GM19468 (cell line): ENCODE measurements around the gene ADGRE1.
"Not testable (repeated sequence)": the region's sequence is repeated elsewhere in the genome, so short reads cannot be mapped to it uniquely, and the experiment has no call there.

Experiments used
- ATAC-seq: cut with Tn5 transposase; IDR thresholded peaks from one replicate; pipeline ENCODE4 v1.9.1; 2021; ENCODE audit warnings: mild to moderate bottlenecking, moderate library complexity, moderate number of reproducible peaks; ENCODE audit not compliant: unreplicated experiment; ENCODE audit errors: extremely low read depth

ADGRE1 gene

GRCh38 chr19:6887316-6887715 lies at the start of gene ADGRE1:
TSS of gene ADGRE1 (plus strand) at chr19:6887579. CDS start at chr19:6887609, 30 bp downstream.
- ATAC-seq: no peak

GRCh38 chr19:6838062-6838655 lies 49.2 kb upstream of the ADGRE1 start:
- ATAC-seq: no peak

DNA sequence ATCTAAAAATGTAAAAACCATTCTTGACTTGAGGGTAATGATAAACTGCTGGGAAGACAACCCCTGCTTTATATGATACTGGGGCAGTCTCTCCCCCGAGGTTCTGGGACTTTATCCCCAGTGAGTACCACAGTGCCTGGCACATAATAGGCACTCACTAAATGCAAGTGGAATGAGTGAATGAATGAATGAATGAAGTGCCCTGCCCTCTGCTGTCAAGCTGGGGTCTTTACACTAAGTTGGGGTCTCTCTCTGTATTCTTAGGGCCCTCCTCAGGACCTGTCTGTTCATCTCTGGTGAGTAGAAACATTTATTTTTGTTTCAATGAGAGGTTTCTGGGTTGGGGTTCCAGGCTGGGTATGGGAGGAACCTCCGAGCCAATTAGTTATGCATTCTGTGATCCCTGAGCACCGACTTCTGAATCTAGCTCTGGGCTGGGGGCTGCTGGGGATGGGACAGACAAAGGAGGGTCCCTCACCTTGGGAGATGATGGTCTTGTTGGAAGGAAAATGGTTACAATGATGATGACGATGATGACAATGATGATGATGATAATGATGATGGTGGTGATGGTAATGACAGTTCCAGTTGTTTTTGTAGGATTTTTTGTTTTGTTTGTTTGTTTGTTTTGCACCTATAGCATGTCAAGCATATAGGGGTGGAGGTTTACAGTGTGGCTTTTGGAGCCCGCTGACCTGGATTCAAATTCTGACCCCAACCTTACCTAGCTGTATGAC lies 44.3 kb upstream of the ADGRE1 start:
- ATAC-seq: no peak

DNA sequence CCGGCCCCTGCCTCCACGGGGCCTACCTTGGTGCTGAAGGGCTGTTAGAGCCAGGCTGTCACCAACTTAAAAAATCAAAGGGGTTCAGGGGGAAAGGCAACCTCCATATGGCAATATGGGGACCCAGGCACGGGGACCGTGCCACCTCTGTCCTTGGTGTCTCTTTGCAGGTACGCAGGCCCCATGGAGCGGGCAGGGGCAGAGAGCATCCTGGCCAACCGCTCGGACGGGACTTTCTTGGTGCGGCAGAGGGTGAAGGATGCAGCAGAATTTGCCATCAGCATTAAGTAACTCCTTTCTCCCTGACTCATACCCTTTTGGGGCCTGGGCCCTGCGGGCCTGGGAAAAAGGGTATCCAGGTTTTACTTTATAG lies 39.6 kb upstream of the ADGRE1 start:
- no peak for ATAC-seq

DNA sequence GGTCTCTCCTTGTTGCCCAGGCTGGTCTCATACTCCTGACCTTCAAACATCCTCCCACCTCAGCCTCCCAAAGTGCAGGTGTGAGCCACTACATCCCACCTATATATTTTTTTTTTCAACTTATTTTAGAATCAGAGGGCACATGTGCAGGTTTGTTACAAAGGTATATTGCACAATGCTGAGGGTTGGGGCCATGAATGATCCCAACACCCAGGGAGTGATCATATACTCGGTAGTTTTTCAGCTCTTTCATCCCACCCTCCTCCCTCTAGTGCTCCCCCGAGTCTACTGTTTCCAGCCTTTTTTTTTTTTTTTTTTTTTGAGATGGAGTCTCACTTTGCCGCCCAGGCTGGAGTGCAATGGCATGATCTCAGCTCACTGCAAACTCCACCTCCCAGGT lies 38.4 kb upstream of the ADGRE1 start:
- ATAC-seq: no peak

DNA sequence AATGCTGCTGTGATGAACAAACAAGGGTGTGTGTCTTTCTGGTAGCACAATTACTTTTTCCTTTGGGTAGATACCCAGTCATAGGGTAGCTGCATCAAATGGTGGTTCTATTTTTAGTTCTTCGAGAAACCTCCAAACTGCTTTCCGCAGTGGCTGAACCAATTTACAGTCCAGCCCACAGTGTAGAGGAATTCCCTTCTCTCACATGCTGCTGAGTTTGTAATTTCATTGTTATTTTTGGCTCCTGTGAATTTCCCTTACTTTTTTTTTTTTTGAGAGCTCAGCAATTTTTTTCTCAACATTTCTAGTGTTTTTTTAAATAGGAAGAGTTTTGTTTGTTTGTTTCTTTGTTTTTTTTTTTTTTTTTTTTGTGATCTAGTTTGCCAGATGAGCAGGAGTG lies 37.5 kb upstream of the ADGRE1 start:
- ATAC-seq: no peak

DNA sequence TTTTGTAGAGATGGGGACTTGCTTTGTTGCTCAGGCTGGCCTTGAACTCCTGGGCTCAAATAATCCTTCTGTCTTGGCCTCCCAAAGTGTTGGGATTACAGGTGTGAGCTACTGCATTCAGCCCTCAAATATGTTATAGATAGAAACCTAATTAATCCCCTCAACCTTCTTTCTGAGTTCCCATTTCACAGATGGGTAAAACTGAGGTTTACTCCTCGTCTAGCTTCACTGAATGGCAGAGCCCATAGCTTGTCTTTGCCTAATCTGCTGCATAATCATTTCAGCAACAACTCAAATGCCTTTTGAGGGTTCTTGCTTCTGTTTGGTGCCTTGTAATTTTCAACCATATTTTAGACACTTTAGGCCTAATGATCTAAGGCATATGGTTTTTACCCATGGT lies 36.0 kb upstream of the ADGRE1 start:
- no peak for ATAC-seq

DNA sequence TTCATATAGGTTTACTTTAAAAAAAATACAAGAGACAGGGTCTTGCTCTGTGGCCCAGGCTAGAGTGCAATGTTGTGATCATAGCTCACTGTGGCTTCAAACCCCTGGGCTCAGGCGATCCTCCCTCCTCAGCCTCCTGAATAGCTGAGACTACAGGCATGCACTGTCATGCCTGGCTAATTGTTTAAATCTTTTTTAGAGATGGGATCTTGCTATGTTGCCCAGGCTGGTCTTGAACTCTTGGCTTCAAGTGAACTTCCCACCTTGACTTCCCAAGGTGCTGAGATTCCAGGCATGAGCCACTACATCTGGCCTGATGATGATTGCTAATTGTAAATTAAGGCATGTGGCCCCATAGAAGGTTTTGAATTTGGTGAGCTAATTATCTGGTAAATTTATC lies 35.4 kb upstream of the ADGRE1 start:
- ATAC-seq: no peak

GRCh38 chr19:6853868-6854267 lies 33.5 kb upstream of the ADGRE1 start:
- ATAC-seq: no peak

DNA sequence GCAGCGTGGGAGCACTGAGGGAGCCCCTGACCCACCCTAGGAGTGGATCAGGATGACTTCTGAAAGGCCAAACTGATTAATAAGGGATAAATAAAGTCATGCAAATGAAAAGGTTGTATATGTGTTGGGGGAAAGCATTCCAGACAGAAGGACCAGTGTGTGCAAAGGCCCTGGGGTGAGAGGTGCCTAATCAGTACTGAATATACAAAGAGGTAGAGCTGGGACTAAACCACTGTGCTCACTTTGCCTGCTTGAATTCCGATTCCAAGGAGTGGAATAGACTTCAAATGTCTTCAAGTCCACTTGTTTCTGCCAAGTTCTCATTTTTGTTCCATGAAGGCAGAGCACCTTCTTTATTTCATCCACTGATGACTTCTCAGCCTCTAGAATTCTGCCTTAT lies 32.6 kb upstream of the ADGRE1 start:
- no peak for ATAC-seq

DNA sequence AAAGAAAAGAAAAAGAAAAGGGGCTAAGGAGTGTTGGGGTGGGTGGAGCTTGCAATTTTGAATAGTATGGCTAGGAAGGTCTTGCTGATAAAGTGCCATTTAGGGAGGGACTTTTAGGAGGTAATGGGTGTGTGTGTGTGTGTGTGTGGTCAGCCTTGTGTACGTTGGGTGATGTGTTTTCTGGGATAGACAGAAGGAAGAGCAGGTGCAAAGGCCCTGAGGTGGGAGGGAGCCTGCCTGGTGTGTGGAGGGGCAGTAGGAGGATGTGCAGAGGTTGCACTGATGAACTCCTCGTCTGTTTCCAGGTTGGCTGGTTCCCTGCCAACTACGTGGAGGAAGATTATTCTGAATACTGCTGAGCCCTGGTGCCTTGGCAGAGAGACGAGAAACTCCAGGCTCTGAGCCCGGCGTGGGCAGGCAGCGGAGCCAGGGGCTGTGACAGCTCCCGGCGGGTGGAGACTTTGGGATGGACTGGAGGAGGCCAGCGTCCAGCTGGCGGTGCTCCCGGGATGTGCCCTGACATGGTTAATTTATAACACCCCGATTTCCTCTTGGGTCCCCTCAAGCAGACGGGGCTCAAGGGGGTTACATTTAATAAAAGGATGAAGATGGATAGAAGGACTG lies 30.5 kb upstream of the ADGRE1 start:
- no peak for ATAC-seq

GRCh38 chr19:6861683-6862286 lies 25.6 kb upstream of the ADGRE1 start:
- no peak for ATAC-seq

GRCh38 chr19:6862673-6863078 lies 24.7 kb upstream of the ADGRE1 start:
- ATAC-seq: peak; percentile 22

- no peak for ATAC-seq
These were observed 22.9 kb upstream of the ADGRE1 start for GRCh38 chr19:6864325-6864940.

- ATAC-seq: no peak
These were observed 21.5 kb upstream of the ADGRE1 start for GRCh38 chr19:6865849-6866248.

DNA sequence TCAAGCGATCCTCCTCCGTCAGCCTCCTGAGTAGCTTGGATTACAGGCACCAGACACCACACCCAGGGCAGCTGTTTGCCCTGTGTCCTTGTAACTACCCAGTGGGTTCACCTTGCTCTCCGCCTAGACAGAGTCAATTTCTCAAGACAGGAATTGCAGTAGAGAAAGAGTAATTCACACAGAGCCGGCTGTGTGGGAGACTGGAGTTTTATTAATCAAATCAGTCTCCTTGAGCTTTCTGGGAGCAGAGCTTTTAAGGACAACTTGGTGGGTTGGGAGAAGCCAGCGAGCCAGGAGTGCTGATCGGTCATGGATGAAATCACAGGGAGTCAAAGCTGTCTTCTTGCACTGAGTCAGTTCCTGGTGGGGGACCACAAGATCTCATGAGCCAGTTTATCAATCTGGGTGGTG lies 20.6 kb upstream of the ADGRE1 start:
- ATAC-seq: no peak

GRCh38 chr19:6868351-6868750 lies 19.0 kb upstream of the ADGRE1 start:
- ATAC-seq: no peak

DNA sequence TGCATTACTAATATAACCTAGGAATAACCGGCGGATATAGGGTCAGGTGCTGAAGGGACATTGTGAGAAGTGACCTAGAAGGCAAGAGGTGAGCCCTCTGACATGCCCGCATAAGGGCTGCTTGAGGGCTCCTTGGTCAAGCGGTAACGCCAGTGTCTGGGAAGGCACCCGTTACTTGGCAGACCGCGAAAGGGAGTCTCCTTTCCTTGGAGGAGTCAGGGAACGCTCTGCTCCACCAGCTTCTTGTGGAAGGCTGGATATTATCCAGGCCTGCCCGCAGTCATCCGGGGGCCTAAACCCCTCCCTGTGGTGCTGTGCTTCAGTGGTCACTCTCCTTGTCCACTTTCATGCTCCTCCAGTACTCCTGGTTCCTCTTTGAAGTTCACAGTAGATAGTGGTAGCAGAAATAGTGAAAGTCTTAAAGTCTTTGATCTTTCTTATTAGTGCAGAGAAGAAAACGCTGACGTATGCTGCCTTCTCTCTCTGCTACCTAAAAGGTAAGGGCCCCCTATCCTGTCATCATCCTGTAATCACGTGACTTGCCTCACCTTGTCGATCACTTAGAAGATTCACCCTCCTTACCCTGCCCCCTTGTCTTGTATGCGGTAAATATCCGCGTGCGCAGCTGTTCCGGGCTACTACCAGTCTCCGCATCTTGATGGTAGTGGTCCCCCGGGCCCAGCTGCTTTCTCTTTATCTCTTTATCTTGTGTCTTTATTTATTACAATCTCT lies 18.1 kb upstream of the ADGRE1 start:
- ATAC-seq: not testable (repeated sequence)

- ATAC-seq: no peak
These were observed 13.5 kb upstream of the ADGRE1 start for GRCh38 chr19:6873708-6874431.

- no peak for ATAC-seq
These were observed 12.2 kb upstream of the ADGRE1 start for GRCh38 chr19:6875218-6875617.
